ENCODE measurements around the gene TPX2.

GRCh38 chr20:31698243-31698802, 40.8 kb upstream of the TPX2 start:
- TF ChIP-seq ZNF600 (tag by site-specific recombination; IDR thresholded peaks at IDR 0.05) (no peak), ZBTB7A (tag by site-specific recombination; IDR thresholded peaks at IDR 0.05; ENCODE audit: low read depth) (no peak), ZBTB8A (tag by site-specific recombination; IDR thresholded peaks at IDR 0.05) (no peak), ZNF510 (tag by site-specific recombination; IDR thresholded peaks at IDR 0.05; ENCODE audit: insufficient replicate concordance) (no peak), RBAK (tag by site-specific recombination; IDR thresholded peaks at IDR 0.05) (no peak), KLF16 (tag by site-specific recombination; IDR thresholded peaks at IDR 0.05) (no peak), ZSCAN5A (tag by site-specific recombination; IDR thresholded peaks at IDR 0.05) (no peak), CTCF (tag by site-specific recombination; IDR thresholded peaks at IDR 0.05) (no peak), REST (tag by site-specific recombination; IDR thresholded peaks at IDR 0.05) (no peak), ZBTB26 (tag by site-specific recombination; optimal IDR thresholded peaks at IDR 0.05) (no peak), YY1 (tag by site-specific recombination; IDR thresholded peaks at IDR 0.05) (no peak), ZNF677 (tag by site-specific recombination; IDR thresholded peaks at IDR 0.05) (no peak), ZNF626 (tag by site-specific recombination; IDR thresholded peaks at IDR 0.05) (no peak), MZF1 (tag by site-specific recombination; IDR thresholded peaks at IDR 0.05; ENCODE audit: borderline replicate concordance) (no peak)
